HG02870 (cell line): ENCODE data around the gene CROCC2.

Experiments
- ATAC-seq: cut with Tn5 transposase; IDR thresholded peaks from one replicate; pipeline ENCODE4 v1.9.1; 2021; ENCODE audit warnings: mild to moderate bottlenecking, moderate library complexity; ENCODE audit not compliant: unreplicated experiment

CROCC2 gene

GRCh38 chr2:240932724-240933047 is 26.6 kb downstream of the CROCC2 start:
- no peak for ATAC-seq

GRCh38 chr2:240933048-240933965 is 27.2 kb downstream of the CROCC2 start:
- ATAC-seq, result no peak

DNA sequence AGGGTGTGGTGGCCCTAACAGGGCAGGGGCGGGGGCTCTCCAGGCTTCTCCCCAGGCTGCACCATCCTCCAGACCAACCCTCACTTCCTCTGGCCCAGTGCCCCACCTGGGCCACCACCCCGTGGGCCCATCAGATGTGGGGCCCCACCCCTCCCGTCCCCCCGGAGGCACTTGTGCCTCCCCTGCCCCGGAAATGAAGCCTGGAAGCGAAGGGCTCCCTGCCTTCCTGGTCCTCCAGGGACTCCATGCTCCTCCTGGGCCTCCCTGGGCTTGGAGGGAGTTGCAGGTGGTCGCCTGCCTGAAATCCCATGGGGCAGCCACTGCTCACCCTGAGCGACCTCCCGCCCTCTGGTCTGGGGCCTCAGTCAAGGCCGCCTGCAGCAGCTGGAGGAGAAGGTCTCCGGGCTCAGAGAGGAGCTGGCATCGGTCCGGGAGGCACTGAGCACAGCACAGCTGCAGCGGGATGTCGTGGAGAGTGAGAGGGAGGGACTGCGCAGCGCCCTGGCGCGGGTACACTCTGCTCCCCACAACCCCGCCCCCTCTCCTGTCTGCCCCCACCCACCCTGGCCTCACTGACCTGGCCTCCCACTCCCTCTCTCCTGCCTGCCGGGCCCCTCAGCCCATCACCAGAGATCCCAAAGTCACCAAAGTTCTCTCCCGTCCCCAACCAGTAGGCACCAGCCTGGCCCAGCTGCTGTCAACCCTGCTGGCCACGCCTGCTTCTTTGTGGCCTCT is 28.0 kb downstream of the CROCC2 start:
- no peak for ATAC-seq

DNA sequence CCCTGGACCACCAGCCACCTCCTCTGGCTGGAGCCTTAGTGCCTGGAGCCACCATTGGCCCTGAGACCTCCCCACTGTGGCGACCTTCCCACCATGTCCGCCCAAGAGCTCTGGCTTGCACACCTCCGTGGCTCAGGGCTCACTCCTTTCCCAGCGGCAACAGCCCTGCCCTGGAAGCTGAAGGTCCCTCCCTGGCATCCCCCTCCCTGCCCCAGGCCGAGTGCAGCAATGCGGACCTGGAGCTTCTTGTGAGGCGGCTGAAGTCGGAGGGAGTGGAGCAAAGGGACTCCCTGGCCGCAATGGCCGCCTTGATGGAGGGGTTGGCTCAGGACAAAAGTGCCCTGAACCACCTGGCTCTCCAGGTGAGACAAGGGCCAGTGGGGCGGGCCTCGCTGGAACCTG is 28.6 kb downstream of the CROCC2 start:
- no peak for ATAC-seq

GRCh38 chr2:240935103-240935876 is 29.2 kb downstream of the CROCC2 start:
- ATAC-seq, result no peak

DNA sequence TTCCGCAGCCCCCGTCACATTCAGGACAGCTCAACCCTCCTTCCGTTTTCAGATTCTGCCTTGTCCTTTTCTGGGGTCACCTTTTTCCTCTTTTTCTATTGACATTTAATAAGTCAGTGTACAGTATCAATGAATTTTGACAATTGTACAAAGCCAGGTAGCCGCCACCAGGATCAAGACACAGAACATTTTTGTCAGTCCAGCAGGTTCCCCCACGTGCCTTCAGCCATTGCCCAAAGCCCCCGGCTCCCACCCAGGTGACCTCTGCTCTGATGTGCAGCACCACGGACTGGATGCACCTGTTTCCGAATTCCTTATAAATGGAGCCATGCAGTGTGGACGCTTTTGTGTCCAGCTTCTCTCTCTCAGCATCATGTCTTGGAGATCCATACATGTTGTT is 30.0 kb downstream of the CROCC2 start:
- no peak for ATAC-seq

- ATAC-seq, result no peak
These were observed 39.9 kb downstream of the CROCC2 start for GRCh38 chr2:240946046-240946445.

DNA sequence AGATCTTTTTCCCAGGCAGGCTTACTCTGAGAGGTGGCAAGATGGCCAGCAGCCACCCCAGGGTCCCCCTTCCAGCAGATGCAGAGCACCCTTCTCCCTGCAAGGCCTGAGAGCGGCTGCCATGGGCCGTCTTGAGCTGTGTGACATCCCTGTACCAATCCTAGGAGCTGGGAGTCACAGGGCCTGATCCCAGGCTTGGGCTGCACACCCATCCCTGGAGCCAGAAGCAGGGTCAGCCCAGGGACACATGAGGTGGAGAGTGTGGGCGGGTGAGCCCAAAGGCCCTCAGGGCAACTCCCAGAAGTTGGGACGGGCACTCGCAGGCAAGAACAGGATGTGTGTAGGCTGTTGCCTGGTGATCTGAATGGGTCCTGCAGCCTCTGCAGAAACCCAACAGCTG is 40.5 kb downstream of the CROCC2 start:
- ATAC-seq, result no peak

DNA sequence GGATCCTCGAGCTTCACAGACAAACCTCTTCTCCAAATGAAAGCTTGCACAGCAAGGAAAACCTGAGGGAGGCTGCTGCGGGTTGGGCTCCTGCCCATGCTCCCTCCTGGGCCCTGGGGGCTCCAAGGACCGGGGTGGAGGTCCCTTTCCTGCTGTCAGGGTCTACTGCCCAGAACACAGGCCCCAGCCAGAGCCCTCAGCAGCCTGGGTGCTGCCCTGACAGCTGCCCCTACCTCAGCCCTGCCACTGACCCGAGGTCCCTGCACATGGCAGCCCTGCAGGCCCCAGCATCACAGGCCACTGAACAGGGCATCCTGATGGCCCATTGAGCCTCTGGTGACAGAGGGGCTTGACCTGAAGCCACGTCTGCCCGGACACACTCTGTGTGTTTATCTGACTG is 41.0 kb downstream of the CROCC2 start:
- no peak for ATAC-seq

GRCh38 chr2:240947607-240948006 is 41.5 kb downstream of the CROCC2 start:
- no peak for ATAC-seq

DNA sequence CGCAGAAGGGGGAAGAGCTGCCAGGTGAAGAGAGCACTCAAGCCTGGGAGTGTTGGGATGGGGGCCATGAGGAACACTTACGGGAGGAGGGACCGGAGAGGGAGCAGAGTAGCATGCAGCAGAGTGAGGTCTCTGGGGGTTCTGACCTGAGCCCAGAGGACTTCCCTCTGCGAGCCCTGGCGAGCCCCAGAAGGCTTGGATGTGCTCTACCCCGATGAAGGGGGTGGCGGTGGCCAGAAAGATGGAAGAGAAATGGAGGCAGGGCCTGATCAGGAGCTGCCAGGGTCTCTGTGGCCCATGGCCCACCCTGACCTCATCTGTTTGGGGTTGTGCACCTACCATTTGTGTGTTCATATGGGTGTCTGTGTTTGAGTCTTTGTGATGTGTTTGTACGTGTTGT is 42.0 kb downstream of the CROCC2 start:
- no peak for ATAC-seq

DNA sequence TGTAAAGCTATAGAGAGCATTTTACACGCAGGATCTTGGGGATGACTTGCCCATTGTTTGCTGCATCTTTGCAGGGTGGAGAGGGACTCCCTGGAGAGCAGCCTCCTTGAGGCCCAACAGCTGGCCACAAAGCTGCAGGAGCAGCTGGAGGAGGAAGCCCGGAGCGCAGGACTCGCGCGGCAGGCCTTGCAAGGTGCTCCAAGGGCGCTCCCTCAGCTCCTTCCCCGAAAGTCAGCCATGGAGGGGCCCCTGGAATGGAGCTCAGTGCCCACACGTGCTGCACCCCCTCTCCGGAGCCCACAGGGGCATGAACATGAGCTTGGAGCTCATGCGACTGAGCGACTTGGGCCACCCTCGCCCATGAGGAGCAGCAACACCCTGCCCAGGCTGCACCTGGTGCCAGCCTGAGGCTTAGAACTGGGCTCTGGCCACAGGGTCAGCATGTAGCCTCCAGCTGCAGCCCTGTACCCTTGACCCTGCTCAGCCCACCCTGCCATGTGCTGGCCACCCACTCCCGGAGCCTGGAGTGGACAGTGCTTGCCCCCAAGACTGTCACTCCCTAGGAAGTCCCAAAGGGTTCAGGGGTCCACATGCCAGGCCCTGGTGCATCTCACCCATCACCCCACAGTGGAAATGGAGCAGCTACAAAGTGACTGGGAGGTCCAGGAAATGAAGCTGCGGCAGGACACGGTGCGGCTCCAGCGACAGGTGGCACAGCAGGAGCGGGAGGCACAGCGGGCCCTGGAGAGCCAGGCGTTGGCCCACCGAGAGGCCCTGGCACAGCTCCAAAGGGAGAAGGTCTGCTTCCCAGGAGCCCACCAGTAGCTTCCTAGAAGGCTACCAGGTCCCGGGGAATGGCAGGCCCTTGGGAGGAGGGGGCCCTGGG is 43.0 kb downstream of the CROCC2 start:
- no peak for ATAC-seq

GRCh38 chr2:240949791-240950705 is 43.9 kb downstream of the CROCC2 start:
- no peak for ATAC-seq

GRCh38 chr2:240951045-240951594 is 45.0 kb downstream of the CROCC2 start:
- ATAC-seq, result no peak

GRCh38 chr2:240952496-240953246 is 46.5 kb downstream of the CROCC2 start:
- no peak for ATAC-seq

DNA sequence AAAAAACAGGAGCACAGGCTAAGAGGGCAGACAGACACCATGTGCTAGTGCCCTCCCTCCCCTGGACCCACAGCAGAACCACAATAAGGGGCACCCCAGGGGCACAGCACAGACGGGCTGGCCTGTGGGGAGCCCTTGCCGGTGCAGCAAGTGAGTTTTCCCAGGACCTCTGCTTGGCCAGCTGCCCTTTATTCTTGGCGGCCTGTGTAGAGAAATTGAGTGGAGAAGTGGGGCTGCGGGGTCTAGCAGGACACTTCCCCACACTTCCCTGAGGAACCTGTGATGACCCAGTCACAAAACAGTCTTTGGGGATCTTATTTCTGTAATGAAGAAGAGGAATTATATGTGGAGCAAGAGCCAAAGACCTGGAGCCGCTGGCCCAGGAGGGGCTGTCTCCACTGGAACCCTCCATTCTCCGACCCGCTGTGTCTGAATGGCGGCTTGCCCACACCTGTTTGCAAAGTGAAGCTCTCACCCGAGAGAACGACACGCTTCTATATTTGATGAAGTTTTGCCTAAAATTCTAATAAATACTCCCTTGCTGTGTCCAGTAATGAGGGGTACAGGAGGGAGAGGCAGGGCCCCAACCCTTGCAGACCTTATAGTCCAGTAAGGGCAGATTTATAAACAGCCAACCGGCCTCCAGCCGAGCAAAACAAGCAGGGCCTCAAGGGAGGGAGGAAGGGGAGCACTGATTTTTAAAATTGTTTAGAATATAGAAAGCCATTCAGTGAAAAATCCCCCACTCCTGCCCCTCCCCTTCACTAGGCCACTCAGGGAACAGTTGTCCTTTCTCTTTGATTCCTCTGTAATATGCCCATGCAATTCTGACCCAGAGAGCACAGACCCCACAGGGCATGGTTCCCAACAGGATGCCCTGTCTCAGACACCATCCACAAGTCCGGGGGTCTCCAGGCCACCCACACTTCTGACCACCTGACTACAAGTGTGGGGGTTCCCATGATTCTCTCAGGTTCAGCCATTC is 47.6 kb downstream of the CROCC2 start:
- ATAC-seq, result no peak
